Measurements from ENCODE around the gene KCNH6.

KCNH6 gene

GRCh38 chr17:63491413-63491812, 31.7 kb upstream of the KCNH6 start:
- no peaks in the 10 kb centered on the region for H3K36me3 ChIP-seq (ENCODE audit: control insufficient read depth, insufficient read depth, low read length)
- no peaks in the 10 kb centered on the region for H3K9me3 ChIP-seq (ENCODE audit: control insufficient read depth, low read length)
- no peaks in the 10 kb centered on the region for H3K4me1 ChIP-seq
- H3K4me2 ChIP-seq (ENCODE audit: low read length), result no peak overlapping the region
- H3K27me3 ChIP-seq (ENCODE audit: control insufficient read depth, insufficient read depth, low read length), result no peaks in the 10 kb centered on the region
- H3K79me2 ChIP-seq, result peaks cover 4% of the 10 kb centered on the region
- no peak overlapping the region for H3K9ac ChIP-seq
- H3K4me3 ChIP-seq (ENCODE audit: low read depth, low read length), result no peak overlapping the region
- TF ChIP-seq CTCF (IDR thresholded peaks at IDR 0.05), result no peak
- no peak overlapping the region for H3K27ac ChIP-seq
- no peak overlapping the region for H2AFZ ChIP-seq

GRCh38 chr17:63491977-63492618, 31.1 kb upstream of the KCNH6 start:
- Histone ChIP-seq H3K4me2 (ENCODE audit: low read length) (no peak overlapping the region), H3K9ac (no peak overlapping the region), H3K36me3 (ENCODE audit: control insufficient read depth, insufficient read depth, low read length) (no peaks in the 10 kb centered on the region), H3K27me3 (ENCODE audit: control insufficient read depth, insufficient read depth, low read length) (no peaks in the 10 kb centered on the region), H3K4me3 (ENCODE audit: low read depth, low read length) (no peak overlapping the region), H3K79me2 (peaks cover 4% of the 10 kb centered on the region), H3K27ac (no peak overlapping the region), H2AFZ (no peak overlapping the region), H3K4me1 (no peaks in the 10 kb centered on the region), H3K9me3 (ENCODE audit: control insufficient read depth, low read length) (no peaks in the 10 kb centered on the region)
- TF ChIP-seq CTCF (IDR thresholded peaks at IDR 0.05), result no peak

- Histone ChIP-seq H3K27ac (no peak overlapping the region), H2AFZ (no peak overlapping the region), H3K4me1 (no peaks in the 10 kb centered on the region), H3K4me3 (ENCODE audit: low read depth, low read length) (no peak overlapping the region), H3K9me3 (ENCODE audit: control insufficient read depth, low read length) (no peaks in the 10 kb centered on the region), H3K36me3 (ENCODE audit: control insufficient read depth, insufficient read depth, low read length) (no peaks in the 10 kb centered on the region), H3K79me2 (no peaks in the 10 kb centered on the region), H3K4me2 (ENCODE audit: low read length) (no peak overlapping the region), H3K9ac (no peak overlapping the region), H3K27me3 (ENCODE audit: control insufficient read depth, insufficient read depth, low read length) (no peaks in the 10 kb centered on the region)
- TF ChIP-seq CTCF (IDR thresholded peaks at IDR 0.05), result no peak
These were observed 30.2 kb upstream of the KCNH6 start for GRCh38 chr17:63492940-63493339.

- Histone ChIP-seq H3K4me3 (ENCODE audit: low read depth, low read length) (no peak overlapping the region), H3K9me3 (ENCODE audit: control insufficient read depth, low read length) (no peaks in the 10 kb centered on the region), H3K27me3 (ENCODE audit: control insufficient read depth, insufficient read depth, low read length) (no peaks in the 10 kb centered on the region), H3K27ac (no peak overlapping the region), H3K36me3 (ENCODE audit: control insufficient read depth, insufficient read depth, low read length) (no peaks in the 10 kb centered on the region), H3K79me2 (no peaks in the 10 kb centered on the region), H3K4me2 (ENCODE audit: low read length) (no peak overlapping the region), H2AFZ (no peak overlapping the region), H3K4me1 (peaks cover 1% of the 10 kb centered on the region), H3K9ac (no peak overlapping the region)
- TF ChIP-seq CTCF (IDR thresholded peaks at IDR 0.05), result no peak
These were observed 29.7 kb upstream of the KCNH6 start for GRCh38 chr17:63493411-63493810.

- Histone ChIP-seq H2AFZ (no peak overlapping the region), H3K4me1 (peaks cover 3% of the 10 kb centered on the region), H3K79me2 (no peaks in the 10 kb centered on the region), H3K4me2 (ENCODE audit: low read length) (no peak overlapping the region), H3K27me3 (ENCODE audit: control insufficient read depth, insufficient read depth, low read length) (no peaks in the 10 kb centered on the region), H3K9ac (no peak overlapping the region), H3K36me3 (ENCODE audit: control insufficient read depth, insufficient read depth, low read length) (no peaks in the 10 kb centered on the region), H3K9me3 (ENCODE audit: control insufficient read depth, low read length) (no peaks in the 10 kb centered on the region), H3K27ac (no peak overlapping the region), H3K4me3 (ENCODE audit: low read depth, low read length) (no peak overlapping the region)
- no peak for TF ChIP-seq CTCF (IDR thresholded peaks at IDR 0.05)
These were observed 28.7 kb upstream of the KCNH6 start for GRCh38 chr17:63494300-63494928.

Data from parathyroid adenoma (tissue), 2 donors.